Erythroblast (primary cell): ENCODE results near the gene S100A14.
"Not testable (repeated sequence)": the region's sequence is repeated elsewhere in the genome, so short reads cannot be mapped to it uniquely, and the experiment has no call there.

ENCODE experiments used
- DNase-seq, 2 experiments: peaks; one replicate each; lab custom pipeline; 2025; lab: John Stamatoyannopoulos, UW
- GATA1 ChIP-seq: IDR thresholded peaks from 2 replicates; pipeline ENCODE4 v1.6.1; 2011; ENCODE audit warnings: low read depth, mild to moderate bottlenecking, control low read depth, low read length, moderate library complexity
- POLR2A ChIP-seq: IDR thresholded peaks from 2 replicates; pipeline ENCODE4 v1.6.1; 2011; ENCODE audit warnings: mild to moderate bottlenecking, low read length

Gene S100A14

DNA sequence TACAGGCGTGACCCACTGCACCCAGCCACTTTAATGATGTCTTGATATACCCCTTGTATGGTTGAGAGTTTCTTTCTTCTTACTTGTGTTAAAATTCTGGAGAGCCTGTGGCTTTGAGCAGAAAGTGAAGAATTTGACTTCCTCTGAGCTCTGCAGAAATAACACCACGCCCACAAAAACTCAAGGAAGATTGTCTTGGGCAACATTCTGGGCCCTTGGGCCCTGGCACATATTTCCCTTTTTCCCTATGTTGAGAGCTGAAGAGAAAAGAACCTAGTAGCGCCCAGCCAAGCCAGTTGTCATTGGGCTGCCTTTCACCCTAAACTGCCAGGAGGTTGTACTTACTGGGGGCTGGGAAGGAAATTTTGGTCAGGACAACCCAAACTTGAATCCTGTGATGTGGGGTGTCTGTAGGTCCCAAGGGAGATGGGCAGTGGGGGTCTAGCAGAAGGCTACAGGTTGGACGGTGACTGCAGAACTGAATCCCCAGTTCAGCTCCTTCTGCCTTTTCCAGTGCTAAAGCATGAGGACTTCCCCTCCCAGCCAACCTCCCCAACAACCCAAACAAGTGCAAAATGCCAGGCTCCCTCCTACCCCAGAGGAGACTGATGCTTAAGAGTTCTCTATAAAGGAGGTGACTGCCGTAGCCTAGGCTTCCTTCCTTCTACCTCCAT is 30.7 kb upstream of the S100A14 start:
- TF ChIP-seq GATA1 (no peak), POLR2A (no peak)
- DNase-seq: no peak

DNA sequence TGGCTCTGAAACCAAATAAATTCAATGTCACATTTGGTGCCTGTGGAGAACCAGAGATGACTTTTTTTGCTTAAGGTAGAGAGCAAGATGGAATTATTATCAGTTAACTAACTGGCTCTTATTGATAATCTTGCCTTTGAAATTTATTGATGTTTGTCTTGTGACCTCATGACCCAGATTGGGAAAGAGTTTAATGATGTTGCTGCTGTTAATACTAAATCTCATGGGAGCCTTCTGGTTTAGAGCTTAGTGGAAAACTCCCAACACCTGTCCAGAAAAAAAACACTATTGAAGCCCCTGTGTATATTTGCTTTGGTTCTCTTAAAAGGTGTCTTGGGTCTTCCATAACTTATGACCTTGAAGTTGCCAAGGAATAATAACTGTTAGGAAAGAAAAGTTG is 27.7 kb upstream of the S100A14 start:
- TF ChIP-seq POLR2A (no peak), GATA1 (no peak)

DNA sequence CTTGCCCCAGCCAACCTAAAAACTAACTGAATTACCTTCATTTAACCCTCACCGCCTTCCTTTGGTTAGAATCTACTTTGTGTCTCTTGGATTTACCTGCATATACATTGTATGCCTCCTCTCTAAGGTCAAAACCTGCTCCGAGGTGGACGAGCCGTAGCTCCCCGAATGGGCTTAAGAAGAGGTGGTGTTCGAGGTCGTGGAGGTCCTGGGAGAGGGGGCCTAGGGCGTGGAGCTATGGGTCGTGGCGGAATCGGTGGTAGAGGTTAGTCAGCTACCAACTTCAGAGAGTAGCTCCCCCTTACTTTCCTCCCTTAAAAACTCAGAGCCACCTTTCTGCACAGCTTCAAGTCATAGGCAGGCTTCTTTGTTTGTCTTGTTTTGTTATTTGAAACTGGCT is 27.0 kb upstream of the S100A14 start:
- DNase-seq: no peak
- no peak for TF ChIP-seq GATA1
- no peak for TF ChIP-seq POLR2A

More for the DNA sequence above, 27.7 kb upstream of the S100A14 start:
- no peak for DNase-seq

DNA sequence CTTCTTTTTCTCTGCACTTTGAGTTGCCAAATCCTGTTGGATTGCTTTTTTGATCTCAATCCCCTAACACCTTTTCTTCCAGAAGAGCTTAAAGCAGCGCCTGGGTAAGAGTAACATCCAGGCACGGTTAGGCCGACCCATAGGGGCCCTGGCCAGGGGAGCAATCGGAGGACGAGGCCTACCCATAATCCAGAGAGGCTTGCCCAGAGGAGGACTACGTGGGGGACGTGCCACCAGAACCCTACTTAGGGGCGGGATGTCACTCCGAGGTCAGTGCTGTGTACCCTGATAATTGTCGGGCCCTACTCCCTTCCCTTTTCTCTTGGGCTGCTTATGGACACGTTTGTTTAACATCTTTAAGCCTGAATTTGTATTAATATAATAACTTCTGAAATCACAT is 26.0 kb upstream of the S100A14 start:
- no peak for DNase-seq
- no peak for TF ChIP-seq GATA1
- TF ChIP-seq POLR2A: no peak

DNA sequence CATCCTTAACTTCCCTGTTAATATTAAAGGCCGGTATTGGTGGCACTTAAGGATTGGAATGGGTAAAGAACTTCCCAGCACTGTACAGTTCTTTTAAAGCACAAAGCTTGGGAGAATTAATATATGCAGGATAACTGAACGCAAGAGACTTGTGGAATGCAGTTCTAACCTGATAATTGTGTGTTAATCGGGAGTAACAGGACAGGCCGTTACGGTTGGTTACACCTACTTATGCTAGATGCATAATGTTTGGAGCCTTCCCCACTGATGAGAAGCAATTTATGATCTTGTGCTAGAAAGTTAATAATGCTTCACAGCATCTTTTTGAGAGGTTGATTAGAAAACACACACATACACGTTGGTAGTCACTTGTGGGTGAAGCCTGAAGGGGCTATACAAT is 24.7 kb upstream of the S100A14 start:
- no peak for TF ChIP-seq GATA1
- no peak for TF ChIP-seq POLR2A

DNA sequence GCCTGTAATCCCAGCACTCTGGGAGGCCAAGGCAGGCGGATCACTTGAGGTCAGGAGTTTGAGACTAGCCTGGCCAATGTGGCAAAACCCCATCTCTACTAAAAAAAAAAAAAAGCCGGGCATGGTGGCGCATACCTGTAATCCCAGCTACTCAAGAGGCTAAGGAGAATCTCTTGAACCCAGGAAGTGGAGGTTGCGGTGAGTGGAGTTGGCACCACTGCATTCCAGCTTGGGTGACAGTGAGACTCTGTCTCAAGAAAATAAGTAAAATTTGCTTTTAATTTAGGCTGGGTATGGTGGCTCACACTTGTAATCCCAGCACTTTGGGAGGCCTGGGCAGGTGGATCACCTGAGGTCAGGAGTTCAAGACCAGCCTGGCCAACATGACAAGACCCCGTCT is 24.1 kb upstream of the S100A14 start:
- not testable (repeated sequence) for DNase-seq

More for the DNA sequence above, 24.7 kb upstream of the S100A14 start:
- no peak for DNase-seq

DNA sequence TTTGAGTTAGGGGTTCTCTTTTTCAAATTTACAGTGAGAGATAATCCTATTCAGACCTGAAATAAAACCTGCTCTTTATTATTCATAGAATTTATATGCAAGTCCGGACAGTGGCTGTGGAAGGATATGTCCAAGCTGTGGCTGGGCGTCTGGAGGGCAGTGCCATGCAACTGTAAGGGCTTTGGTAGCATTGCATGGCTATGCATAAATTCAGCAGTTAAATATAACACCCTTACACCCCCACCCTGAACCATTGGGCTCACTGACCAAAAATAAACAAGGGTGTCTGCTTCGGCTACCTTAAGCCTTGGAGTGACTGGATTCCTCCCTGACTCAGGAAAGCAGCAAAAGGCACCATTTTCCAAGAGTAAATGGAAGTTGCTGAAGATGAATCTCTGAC is 23.2 kb upstream of the S100A14 start:
- DNase-seq: no peak
- TF ChIP-seq GATA1: no peak
- no peak for TF ChIP-seq POLR2A

DNA sequence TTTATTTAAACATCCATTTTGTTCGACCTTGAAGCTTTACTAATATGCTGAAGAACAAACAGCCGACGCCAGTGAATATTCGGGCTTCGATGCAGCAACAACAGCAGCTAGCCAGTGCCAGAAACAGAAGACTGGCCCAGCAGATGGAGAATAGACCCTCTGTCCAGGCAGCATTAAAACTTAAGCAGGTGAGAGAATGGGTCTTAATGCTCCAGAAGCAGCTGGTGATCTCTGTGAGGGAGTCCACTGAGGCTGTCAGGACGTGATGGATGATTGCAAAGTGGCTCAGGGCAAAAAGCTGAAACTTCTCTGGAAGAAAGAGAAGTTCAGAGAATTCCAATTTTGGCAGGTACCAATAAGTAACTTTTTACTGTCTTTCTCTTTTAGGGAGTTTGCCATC is 22.1 kb upstream of the S100A14 start:
- no peak for DNase-seq
- TF ChIP-seq POLR2A (no peak), GATA1 (no peak)

DNA sequence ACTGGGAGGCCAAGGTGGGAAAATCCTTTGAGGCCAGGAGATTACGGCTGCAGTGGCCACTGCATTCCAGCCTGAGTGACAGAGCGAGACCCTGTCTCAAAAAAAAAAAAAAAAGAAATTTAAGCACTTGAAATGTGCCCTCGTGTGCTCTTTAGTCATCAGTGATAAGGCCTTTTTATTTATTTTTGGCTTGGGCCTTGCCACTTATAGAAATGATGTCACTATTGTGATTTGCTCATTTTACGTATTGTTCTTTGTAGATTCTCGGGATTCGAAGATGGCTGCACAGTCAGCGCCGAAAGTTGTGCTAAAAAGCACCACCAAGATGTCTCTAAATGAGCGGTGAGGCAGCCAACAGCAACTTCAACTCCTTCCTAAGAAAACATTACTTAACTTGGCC is 20.2 kb upstream of the S100A14 start:
- DNase-seq: no peak

DNA sequence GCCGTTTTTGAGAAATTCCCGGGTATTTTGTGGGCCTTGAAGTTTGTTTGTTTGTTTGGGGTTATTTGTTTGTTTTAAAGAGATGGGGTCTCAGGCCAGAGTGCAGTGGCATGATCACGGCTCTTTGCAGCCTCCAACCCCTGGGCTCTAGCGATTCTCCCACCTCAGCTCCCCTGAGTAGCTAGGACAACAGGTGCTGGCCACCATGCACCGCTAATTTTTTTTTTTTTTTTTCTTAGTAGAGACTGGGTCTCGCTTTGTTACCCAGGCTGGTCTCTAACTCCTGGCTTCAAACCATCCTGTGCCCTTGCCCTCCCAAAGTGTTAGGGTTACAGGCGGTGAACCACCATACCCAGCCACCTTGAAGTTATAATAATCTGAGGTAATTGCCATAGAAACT is 19.7 kb upstream of the S100A14 start:
- DNase-seq: no peak

More for the DNA sequence above, 20.2 kb upstream of the S100A14 start:
- no peak for TF ChIP-seq POLR2A
- no peak for TF ChIP-seq GATA1

DNA sequence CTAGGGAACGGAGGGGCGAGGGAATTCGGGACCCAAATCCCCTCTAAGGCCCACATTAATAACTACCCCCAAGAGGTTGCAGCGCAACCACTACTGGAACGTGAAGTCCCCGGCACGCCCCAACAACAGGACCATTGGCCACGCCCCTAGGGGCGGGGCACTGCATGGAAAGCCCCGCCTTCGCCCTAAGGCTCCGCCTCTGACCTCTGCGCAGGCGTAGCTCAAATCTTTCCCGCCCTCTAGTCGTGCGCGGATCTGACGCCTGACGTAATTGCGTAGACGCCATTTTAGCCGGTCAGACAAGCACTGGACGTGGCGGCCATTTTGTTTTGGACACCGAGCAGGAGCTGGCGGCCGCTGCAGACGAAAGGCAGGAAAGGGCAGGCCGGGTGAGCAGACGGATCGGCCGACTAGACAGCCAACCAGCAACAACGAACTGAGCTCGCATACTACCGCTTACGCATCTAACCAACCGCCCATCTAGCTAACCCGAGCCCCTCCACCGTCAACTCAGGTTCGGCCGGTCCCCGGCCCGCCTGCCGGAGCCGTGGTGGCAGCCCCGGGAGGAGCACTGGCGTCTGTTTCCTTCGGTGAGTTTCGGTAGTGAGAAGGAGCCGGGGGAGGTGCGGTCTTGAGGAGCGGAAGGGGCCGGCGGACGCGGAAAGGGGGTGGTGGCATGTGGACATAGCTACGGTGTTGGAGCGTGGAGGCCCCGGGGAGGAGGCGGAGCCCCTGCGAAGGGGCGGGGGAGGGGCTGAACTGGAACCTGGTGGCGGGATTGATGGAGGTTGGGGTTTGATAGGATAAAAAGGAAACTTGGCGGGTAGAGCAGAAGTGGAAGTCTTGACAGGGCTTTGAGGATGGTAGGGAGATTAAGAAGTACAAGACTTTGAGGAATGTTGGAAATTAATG is 17.9 kb upstream of the S100A14 start, which contains the start of gene CHTOP:
TSS of gene CHTOP (plus strand) at position 313 of the 912 bp plus-strand sequence. CDS start 2,523 bp downstream, outside the sequence.
- TF ChIP-seq POLR2A (peak; percentile 94), GATA1 (no peak)
- DNase-seq: peak; percentile 99

More for the DNA sequence above, 19.7 kb upstream of the S100A14 start:
- TF ChIP-seq GATA1 (no peak), POLR2A (no peak)

DNA sequence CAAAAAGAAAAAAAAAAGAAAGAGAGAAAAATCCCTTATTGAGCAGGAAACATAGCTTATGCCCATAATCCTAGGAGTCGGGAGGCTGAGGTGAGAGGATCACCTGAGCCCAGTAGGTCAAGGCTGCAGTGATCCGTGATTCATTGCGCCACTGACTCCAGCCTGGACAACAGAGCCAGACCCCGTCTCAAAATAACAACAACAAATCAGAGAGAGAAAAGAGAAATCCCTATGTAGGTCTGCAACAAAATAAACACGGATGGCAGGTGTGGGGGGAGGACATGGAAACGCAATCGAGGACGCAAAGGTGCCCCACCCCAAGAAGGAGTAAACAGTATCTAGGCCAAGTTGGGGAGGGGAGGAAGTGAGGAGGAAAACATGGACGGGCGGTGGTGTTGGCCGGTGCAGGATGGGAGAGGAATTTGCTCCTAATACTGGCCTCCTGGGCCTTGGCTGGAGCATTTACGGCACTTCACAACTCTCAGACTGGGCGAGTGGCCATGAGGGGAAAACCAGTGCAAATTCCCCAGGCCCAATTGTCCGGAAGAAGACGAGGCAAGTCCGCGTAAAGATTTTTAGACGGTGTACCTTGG is 17.1 kb upstream of the S100A14 start:
- DNase-seq: no peak
- TF ChIP-seq POLR2A: no peak
- no peak for TF ChIP-seq GATA1

DNA sequence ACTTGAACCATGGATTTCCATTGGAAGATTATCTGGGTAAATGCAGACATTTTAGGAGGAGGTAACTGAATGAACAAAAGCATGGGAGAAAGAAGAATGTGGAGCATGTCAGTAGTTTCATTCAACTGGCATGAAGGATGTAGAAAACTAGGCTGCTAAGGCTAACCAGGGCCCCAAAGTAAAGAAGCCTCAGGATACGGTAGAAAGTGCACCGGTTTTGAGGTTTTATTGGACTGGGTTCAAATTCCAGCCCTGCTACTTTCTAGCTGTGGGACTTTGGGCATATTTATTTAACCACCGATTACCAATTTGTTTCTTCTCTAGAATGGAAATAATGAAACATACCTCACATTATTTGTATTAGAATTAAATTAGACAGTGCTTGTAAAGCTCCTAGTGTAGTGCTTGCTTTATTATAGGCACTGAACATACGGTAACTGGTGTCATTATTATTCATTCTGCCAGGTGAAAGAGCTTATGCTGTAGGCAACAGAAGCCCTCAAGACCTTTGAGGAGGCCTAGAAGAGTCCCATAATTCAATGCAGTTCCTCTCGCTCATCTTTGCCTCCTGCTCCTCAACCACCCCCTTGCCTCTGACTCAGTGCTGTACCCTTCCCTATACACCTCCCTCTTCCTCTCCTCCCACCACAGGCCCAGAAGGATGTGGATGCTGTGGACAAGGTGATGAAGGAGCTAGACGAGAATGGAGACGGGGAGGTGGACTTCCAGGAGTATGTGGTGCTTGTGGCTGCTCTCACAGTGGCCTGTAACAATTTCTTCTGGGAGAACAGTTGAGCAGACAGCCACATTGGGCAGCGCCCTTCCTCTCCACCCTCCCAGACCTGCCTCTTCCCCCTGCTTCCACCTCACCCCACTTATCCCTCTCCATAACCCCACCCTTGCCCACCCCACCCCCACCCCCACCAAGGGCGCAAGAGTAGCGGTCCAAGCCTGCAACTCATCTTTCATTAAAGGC is 15.2 kb upstream of the S100A14 start:
- no peak for TF ChIP-seq GATA1
- no peak for TF ChIP-seq POLR2A
- DNase-seq: no peak
